Measurements from ENCODE around the gene MEGF10.

Gene MEGF10

GRCh38 chr5:127340606-127341005 is 50.0 kb downstream of the MEGF10 start:
- no peak for ATAC-seq (ENCODE audit: low read depth)
- no peaks in the 10 kb centered on the region for H3K9me3 ChIP-seq (ENCODE audit: severe bottlenecking)
- TF ChIP-seq, protein P1, sequence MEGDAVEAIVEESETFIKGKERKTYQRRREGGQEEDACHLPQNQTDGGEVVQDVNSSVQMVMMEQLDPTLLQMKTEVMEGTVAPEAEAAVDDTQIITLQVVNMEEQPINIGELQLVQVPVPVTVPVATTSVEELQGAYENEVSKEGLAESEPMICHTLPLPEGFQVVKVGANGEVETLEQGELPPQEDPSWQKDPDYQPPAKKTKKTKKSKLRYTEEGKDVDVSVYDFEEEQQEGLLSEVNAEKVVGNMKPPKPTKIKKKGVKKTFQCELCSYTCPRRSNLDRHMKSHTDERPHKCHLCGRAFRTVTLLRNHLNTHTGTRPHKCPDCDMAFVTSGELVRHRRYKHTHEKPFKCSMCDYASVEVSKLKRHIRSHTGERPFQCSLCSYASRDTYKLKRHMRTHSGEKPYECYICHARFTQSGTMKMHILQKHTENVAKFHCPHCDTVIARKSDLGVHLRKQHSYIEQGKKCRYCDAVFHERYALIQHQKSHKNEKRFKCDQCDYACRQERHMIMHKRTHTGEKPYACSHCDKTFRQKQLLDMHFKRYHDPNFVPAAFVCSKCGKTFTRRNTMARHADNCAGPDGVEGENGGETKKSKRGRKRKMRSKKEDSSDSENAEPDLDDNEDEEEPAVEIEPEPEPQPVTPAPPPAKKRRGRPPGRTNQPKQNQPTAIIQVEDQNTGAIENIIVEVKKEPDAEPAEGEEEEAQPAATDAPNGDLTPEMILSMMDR (IDR thresholded peaks at IDR 0.05; ENCODE audit: poor library complexity, severe bottlenecking) = no peak

GRCh38 chr5:127342364-127342763 is 51.8 kb downstream of the MEGF10 start:
- Histone ChIP-seq H3K9me3 (ENCODE audit: severe bottlenecking) (no peaks in the 10 kb centered on the region), H3K27me3 (ENCODE audit: insufficient read depth, poor library complexity, severe bottlenecking) (peaks cover 16% of the 10 kb centered on the region), H3K36me3 (ENCODE audit: low read depth) (no peaks in the 10 kb centered on the region), H3K27ac (ENCODE audit: poor library complexity, severe bottlenecking) (no peak overlapping the region), H3K4me1 (ENCODE audit: insufficient read depth, poor library complexity, severe bottlenecking) (no peaks in the 10 kb centered on the region), H3K4me3 (ENCODE audit: severe bottlenecking) (no peak overlapping the region)
- no peak for ATAC-seq (ENCODE audit: low read depth)
- TF ChIP-seq, protein P1 (IDR thresholded peaks at IDR 0.05; ENCODE audit: poor library complexity, severe bottlenecking) = no peak
- DNase-seq (ENCODE audit: low spot score) = no peak

More at GRCh38 chr5:127340606-127341005, 50.0 kb downstream of the MEGF10 start:
- Histone ChIP-seq H3K27me3 (ENCODE audit: insufficient read depth, poor library complexity, severe bottlenecking) (peaks cover 11% of the 10 kb centered on the region), H3K4me3 (ENCODE audit: severe bottlenecking) (no peak overlapping the region), H3K4me1 (ENCODE audit: insufficient read depth, poor library complexity, severe bottlenecking) (no peaks in the 10 kb centered on the region), H3K27ac (ENCODE audit: poor library complexity, severe bottlenecking) (no peak overlapping the region), H3K36me3 (ENCODE audit: low read depth) (no peaks in the 10 kb centered on the region)
- DNase-seq (ENCODE audit: low spot score) = no peak

GRCh38 chr5:127343313-127343712 is 52.7 kb downstream of the MEGF10 start:
- Histone ChIP-seq H3K9me3 (ENCODE audit: severe bottlenecking) (no peaks in the 10 kb centered on the region), H3K27me3 (ENCODE audit: insufficient read depth, poor library complexity, severe bottlenecking) (peaks cover 14% of the 10 kb centered on the region), H3K4me1 (ENCODE audit: insufficient read depth, poor library complexity, severe bottlenecking) (no peaks in the 10 kb centered on the region), H3K36me3 (ENCODE audit: low read depth) (no peaks in the 10 kb centered on the region), H3K27ac (ENCODE audit: poor library complexity, severe bottlenecking) (no peak overlapping the region), H3K4me3 (ENCODE audit: severe bottlenecking) (no peak overlapping the region)
- DNase-seq (ENCODE audit: low spot score) (no peak), ATAC-seq (ENCODE audit: low read depth) (no peak)
- TF ChIP-seq, protein P1 (IDR thresholded peaks at IDR 0.05; ENCODE audit: poor library complexity, severe bottlenecking) = no peak

- Histone ChIP-seq H3K4me3 (ENCODE audit: severe bottlenecking) (no peak overlapping the region), H3K36me3 (ENCODE audit: low read depth) (no peaks in the 10 kb centered on the region), H3K4me1 (ENCODE audit: insufficient read depth, poor library complexity, severe bottlenecking) (no peaks in the 10 kb centered on the region), H3K9me3 (ENCODE audit: severe bottlenecking) (no peaks in the 10 kb centered on the region), H3K27ac (ENCODE audit: poor library complexity, severe bottlenecking) (no peak overlapping the region), H3K27me3 (ENCODE audit: insufficient read depth, poor library complexity, severe bottlenecking) (peaks cover 9% of the 10 kb centered on the region)
- ATAC-seq (ENCODE audit: low read depth) = no peak
- TF ChIP-seq, protein P1 (IDR thresholded peaks at IDR 0.05; ENCODE audit: poor library complexity, severe bottlenecking) = no peak
- DNase-seq (ENCODE audit: low spot score) = no peak
Measured at GRCh38 chr5:127343866-127344265, 53.3 kb downstream of the MEGF10 start.

GRCh38 chr5:127344931-127345330 is 54.3 kb downstream of the MEGF10 start:
- Histone ChIP-seq H3K27ac (ENCODE audit: poor library complexity, severe bottlenecking) (no peak overlapping the region), H3K36me3 (ENCODE audit: low read depth) (no peaks in the 10 kb centered on the region), H3K27me3 (ENCODE audit: insufficient read depth, poor library complexity, severe bottlenecking) (peaks cover 9% of the 10 kb centered on the region), H3K4me3 (ENCODE audit: severe bottlenecking) (no peak overlapping the region), H3K4me1 (ENCODE audit: insufficient read depth, poor library complexity, severe bottlenecking) (no peaks in the 10 kb centered on the region), H3K9me3 (ENCODE audit: severe bottlenecking) (no peaks in the 10 kb centered on the region)
- TF ChIP-seq, protein P1 (IDR thresholded peaks at IDR 0.05; ENCODE audit: poor library complexity, severe bottlenecking) = no peak
- DNase-seq (ENCODE audit: low spot score) (no peak), ATAC-seq (ENCODE audit: low read depth) (no peak)
